ENCODE data around the gene SLCO1A2. TPM values are rescaled to one million over a fixed set of nuclear protein-coding genes. Genes with fewer than 3 reads are reported as not detected.

Gene SLCO1A2
- total RNA-seq, 1 experiment from 2014 or later: not detected

- DNase-seq (ENCODE audit: extremely low read depth, low read depth): no peak
These were observed 113.6 kb downstream of the SLCO1A2 start for GRCh38 chr12:21221072-21221471.

DNA sequence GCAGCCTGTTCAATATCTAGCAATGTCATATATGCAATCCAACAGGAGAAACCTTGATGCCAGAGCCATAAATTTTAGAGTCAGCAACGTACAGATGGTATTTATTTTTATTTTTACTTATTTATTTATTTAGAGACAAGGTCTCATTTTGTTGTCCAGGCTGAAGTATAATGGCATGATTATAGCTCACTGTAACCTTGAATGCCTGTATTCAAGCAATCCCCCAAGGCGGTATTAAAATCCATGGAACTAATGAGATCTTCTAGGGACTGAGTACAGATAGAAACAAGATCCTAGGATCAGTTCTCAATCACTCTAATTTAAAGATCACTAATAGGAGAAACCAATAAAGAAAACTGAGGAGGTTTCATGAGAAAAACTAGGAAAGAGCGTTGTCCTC lies 114.5 kb downstream of the SLCO1A2 start:
- no peak for DNase-seq (ENCODE audit: extremely low read depth, low read depth)

DNA sequence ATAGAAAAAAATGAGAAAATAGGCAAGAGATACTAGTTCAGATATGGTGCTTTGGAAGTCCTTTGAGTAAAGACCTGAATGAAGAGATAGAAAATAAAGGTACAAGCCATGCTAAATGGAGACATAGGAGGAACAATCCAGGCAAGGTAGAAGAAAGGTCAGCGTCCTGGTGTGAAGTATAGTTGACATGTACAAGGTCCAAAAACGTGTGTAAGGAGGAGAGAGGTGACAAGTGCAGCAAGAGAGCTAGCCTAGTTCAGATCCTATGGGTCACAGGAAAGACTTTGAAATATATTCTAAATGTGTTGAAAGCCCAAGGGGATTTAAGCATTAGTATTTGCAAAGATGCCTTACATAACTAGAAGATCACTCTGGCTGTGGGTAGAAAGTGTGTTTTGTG lies 115.5 kb downstream of the SLCO1A2 start:
- no peak for DNase-seq (ENCODE audit: extremely low read depth, low read depth)

Other genes with a start within 250 kb of the SLCO1A2 start
- gene SLCO1B1, start 203.7 kb downstream of the SLCO1A2 start, total RNA-seq (2014; rRNA removed; shearing (Covaris generic)): not detected in 2 replicates
- gene IAPP, start 38.0 kb upstream of the SLCO1A2 start, total RNA-seq (2014; rRNA removed; shearing (Covaris generic)): not detected in 2 replicates
- gene PYROXD1, start 102.7 kb upstream of the SLCO1A2 start, total RNA-seq (2014; rRNA removed; shearing (Covaris generic)): 26.0 and 35.1 TPM in 2 replicates
- gene RECQL, start 166.7 kb upstream of the SLCO1A2 start, total RNA-seq (2014; rRNA removed; shearing (Covaris generic)): 38.0 and 41.3 TPM in 2 replicates
- 50.0 and 55.9 TPM in 2 replicates for gene GOLT1B, start 166.9 kb upstream of the SLCO1A2 start, total RNA-seq (2014; rRNA removed; shearing (Covaris generic))
- gene SPX, start 191.4 kb upstream of the SLCO1A2 start, total RNA-seq (2014; rRNA removed; shearing (Covaris generic)): 310 and 328 TPM in 2 replicates